GM12892 (cell line): ENCODE measurements around the gene KRT31.

Source experiments
- POLR2A ChIP-seq: IDR thresholded peaks from 2 replicates; pipeline ENCODE4 v1.6.1; 2011; ENCODE audit warnings: low read depth, low read length, control low read depth
- POLR2AphosphoS5 ChIP-seq: IDR thresholded peaks from 2 replicates; pipeline ENCODE4 v1.6.1; 2011; ENCODE audit warnings: low read depth, low read length, control low read depth
- TAF1 ChIP-seq: IDR thresholded peaks from 2 replicates; pipeline ENCODE4 v1.6.1; 2011; ENCODE audit warnings: low read depth, mild to moderate bottlenecking, control low read depth, low read length, borderline replicate concordance

GRCh38 chr17:41416479-41416878 is 19.1 kb upstream of the KRT31 start:
- TF ChIP-seq POLR2A: no peak
- TF ChIP-seq TAF1: no peak
- TF ChIP-seq POLR2AphosphoS5: no peak
